Lower leg skin (tissue), 3 donors: Measurements from ENCODE around the gene SLC16A1.

Experiments used
- POLR2A ChIP-seq, 2 donors: fragments of 450-650 bp; IDR thresholded peaks; one replicate each; pipeline ENCODE4 v1.6.1; 2016 to 2017; ENCODE audit warnings: antibody characterized with exemption in 2 of 2, mild to moderate bottlenecking in 1 of 2, moderate library complexity in 1 of 2
- TF ChIP-seq, protein P1 (sequence below), 3 donors: fragments of 450-650 bp; IDR thresholded peaks; one replicate each; pipeline ENCODE4 v1.5.1; 2016; ENCODE audit warnings: antibody characterized with exemption in 3 of 3, mild to moderate bottlenecking in 3 of 3, moderate library complexity in 2 of 3

DNA sequence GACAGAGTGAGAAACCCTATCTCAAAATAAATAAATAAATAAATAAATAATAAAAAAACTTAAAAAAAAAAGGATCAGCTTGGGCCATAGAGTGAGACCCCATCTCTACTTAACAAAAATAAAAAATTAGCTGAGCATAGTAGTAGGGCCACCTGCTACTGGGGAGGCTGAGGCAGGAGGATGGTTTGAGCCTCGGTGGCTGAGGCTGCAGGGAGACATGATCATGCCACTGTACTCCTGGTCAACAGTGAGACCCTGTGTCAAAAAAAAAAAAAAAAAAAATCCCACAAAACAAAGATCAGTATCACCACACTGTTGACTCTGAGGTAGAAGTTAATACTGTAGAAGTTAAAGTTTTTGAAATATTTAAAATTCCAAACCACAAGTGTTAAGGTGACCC, 29.1 kb downstream of the SLC16A1 start:
- TF ChIP-seq, protein P1, sequence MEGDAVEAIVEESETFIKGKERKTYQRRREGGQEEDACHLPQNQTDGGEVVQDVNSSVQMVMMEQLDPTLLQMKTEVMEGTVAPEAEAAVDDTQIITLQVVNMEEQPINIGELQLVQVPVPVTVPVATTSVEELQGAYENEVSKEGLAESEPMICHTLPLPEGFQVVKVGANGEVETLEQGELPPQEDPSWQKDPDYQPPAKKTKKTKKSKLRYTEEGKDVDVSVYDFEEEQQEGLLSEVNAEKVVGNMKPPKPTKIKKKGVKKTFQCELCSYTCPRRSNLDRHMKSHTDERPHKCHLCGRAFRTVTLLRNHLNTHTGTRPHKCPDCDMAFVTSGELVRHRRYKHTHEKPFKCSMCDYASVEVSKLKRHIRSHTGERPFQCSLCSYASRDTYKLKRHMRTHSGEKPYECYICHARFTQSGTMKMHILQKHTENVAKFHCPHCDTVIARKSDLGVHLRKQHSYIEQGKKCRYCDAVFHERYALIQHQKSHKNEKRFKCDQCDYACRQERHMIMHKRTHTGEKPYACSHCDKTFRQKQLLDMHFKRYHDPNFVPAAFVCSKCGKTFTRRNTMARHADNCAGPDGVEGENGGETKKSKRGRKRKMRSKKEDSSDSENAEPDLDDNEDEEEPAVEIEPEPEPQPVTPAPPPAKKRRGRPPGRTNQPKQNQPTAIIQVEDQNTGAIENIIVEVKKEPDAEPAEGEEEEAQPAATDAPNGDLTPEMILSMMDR (IDR thresholded peaks at IDR 0.05): no peak
- no peak for TF ChIP-seq POLR2A (IDR thresholded peaks at IDR 0.05)
